HG02610 (cell line): Measurements from ENCODE around the gene NEK6.

Source experiments
- ATAC-seq: cut with Tn5 transposase; IDR thresholded peaks from one replicate; pipeline ENCODE4 v1.9.1; 2021; ENCODE audit warnings: mild to moderate bottlenecking, moderate library complexity; ENCODE audit not compliant: unreplicated experiment

Gene NEK6

DNA sequence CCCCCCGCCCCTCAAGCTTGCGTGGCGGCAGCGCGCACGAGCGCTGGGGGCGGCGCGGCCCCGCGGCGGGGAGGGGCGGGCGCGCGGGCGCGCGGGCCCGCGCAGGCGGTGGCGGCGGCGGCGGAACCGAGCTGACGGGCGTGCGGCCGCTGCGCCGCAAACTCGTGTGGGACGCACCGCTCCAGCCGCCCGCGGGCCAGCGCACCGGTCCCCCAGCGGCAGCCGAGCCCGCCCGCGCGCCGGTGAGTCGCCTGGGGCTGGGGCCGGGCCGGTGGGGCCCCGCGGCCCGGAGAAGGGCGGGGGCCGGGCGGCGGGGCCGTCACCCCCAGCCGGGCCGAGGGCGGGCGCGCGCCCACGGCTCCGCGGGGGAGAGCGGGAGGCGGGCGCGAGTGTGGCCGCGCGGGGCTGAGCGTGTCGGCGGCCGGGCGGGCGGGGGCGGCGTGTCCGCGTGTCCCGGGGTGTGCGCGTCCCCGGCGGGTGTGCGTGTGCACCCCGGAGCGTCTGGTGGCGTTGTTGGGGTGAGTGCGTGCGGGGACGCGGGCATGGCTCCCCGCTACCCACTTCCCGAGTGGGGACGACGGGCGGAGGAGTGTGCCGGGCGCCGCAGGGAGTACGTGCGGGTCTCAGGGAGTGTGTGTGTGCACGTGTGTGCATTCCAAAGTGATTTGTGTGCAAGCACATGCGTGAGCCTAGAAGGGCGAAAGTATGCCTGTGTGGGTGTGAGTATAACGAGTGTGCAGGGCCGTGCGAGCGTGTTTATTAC is at the start of gene NEK6:
Gene NEK6, plus strand, starts transcription at position 106 of the 763 bp plus-strand sequence. CDS start 44,016 bp downstream, outside the sequence.
- no peak for ATAC-seq

DNA sequence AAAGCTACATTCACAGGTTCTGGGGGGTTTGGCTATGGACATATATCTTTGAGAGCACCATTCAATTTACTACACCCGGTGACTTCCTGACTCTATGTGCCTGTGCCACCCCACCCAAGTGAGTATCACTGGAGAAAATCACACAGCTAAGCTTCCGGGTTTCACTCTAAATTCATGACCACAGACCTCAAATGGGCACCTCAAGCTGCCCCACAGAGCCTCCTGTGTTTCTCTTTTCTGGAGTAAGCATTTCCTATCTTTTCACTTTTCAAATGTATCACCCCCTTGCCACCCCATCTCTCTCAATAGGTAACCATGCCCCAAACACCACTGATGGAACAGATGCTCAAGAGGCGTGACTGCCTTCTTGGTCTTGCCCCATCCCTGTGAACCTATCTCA is 49.2 kb upstream of the NEK6 start:
- no peak for ATAC-seq

DNA sequence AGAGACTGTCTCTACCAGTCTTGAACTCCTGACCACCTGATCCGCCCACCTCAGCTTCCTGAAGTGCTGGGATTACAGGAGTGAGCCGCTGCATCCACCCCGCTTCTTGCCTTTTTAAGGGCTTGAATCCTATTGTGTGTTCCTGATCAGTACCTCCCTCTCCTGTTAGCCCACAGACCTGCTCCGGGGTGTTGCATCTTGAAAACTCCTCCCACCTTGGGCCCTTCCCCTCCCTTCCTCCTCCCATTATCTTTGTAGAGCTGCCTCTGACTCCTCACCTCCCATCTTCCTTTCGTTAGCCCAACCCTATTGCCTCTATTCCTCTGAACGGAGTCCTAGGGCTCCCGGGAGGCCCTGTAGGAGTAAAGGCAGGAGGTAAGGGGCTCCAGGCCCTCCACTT is 48.5 kb upstream of the NEK6 start:
- no peak for ATAC-seq

DNA sequence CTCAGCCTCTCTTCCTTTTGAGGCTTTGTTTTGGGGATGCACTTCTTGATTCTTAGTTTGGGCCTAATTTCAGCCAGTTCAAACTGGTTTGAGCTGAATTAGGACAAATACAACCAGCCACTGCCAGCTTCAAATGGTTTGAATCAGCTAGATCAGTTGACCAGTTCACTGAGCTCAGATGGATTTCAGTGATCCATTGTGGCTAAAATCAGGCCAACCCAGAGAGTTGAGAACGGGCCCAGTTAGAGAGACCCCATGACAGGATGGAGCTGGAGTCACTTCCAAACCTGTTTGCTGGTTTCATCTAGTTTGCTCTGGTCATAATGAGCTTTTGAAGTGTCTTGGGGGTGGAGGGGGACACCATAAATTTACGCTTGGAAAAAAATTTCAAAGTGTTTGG is 48.0 kb upstream of the NEK6 start:
- no peak for ATAC-seq

DNA sequence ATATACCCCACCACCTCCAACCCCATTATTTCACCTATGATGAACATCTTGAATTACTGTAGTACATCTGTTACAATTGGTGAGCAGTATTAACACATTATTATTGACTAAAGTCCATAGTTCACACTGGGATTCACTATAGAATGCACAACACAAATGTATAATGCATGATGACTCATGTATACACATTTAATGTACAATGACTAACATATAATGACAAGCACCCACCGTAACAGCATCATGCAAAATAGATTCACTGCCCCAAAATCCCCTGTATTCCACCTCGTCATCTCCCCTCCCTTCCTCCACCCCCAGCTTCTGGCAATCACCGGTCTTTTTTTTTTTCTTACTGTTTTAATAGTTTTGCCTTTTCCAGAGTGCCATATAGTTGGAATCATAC is 47.1 kb upstream of the NEK6 start:
- peak; percentile 87 for ATAC-seq

DNA sequence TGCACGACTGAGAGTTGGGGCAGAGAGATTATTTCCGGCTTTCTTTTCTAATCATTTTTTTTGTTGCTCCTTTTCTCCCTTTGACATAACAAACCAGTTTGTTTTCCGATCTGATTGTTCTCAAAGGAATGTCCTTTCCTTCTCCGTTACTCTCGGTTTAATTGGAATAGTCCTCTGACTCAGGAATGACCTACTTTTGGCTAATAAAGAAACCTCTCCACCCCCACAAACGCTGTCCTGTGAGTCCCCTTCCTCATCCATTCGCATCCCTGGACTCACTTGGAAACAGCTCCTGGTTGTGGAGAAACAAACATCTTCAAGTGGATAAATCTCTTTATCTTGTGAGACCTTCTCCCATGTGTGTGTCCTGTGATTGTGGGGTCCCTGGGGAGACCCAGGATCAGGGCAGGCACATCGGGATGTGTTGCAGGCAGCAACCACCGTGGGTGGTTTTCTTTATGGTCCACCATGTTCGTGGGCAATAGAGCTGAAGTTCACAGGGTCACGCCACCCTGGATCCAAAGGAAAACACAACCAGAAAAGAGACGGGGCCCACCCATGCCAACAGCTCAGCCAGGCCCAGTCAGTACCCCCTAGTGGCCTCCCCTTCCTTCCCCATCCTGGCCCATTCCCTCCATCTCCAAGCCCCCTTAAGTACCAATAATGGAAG is 45.2 kb upstream of the NEK6 start:
- no peak for ATAC-seq

DNA sequence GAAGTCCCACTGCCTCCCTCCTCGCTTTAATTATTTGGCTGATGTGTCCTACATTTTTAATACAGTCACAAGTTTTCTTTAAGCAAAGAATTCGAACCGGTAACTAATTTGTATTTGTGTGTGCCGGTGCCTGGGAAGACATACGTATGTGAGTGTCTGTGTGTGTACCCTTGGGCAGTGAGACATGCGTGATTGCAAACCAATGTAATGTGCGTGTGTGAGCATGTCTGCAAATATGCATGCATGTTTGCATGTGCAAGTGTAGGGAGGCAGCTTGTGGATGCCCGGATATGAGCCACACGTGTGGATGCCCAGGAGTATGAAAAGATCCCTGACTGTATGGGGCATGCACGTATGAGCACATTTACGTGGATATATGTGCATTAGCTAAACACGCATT is 44.4 kb upstream of the NEK6 start:
- ATAC-seq: no peak

DNA sequence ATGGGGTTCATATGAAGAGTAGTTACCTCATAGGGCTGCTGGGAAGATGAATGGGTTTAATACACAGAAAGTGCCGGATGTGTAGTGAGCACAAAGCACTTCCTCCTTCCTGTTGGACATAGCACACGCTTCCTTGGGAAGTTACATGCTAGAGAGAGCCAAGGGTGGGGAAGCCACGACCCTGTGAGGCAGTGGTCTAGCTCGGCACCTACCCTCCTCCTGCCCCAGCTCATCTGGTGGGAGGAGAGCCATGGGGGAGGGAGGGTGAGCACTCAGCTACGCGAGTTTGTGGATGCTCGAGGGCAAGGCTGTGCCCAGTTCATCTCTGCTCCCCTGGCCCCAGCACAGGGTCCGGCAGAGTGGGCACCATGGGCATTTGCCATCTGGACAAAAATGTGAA is 43.6 kb upstream of the NEK6 start:
- no peak for ATAC-seq

DNA sequence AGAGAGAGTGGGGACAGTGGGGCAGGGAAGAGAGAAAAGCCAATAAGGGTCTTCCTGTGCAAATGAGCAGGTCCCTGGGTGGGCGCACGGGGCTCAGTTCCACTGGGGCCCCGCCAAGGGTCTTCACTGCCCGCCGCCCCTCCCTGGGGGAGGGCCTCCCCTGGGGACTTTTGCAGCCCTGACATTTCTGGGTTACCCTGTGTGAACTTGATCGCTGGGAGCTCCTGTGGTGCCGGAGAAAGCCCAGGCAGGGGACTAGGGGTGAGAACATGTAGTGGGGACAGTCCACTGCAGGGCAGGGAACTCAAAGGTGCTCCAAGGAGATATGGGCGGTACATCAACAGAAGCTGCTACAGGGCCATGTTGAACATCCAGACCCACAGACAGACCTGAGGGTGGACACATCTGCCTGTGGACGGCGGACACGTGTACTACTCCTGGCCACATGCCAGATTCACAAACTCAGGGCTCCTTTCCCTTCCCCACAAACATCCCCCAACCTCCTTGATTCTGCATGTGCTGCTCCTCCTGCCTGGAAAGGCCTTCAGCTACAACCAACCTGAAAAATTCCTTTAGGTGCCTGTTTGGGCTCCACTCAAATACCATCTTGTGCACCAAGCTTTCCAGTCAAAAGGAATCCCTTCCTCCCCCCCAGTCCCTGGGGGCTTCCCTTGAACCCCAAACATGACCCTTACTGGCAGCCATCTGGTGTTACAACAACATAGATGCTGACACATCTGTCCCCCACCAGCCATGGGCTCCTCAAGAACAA is 43.0 kb upstream of the NEK6 start:
- no peak for ATAC-seq

DNA sequence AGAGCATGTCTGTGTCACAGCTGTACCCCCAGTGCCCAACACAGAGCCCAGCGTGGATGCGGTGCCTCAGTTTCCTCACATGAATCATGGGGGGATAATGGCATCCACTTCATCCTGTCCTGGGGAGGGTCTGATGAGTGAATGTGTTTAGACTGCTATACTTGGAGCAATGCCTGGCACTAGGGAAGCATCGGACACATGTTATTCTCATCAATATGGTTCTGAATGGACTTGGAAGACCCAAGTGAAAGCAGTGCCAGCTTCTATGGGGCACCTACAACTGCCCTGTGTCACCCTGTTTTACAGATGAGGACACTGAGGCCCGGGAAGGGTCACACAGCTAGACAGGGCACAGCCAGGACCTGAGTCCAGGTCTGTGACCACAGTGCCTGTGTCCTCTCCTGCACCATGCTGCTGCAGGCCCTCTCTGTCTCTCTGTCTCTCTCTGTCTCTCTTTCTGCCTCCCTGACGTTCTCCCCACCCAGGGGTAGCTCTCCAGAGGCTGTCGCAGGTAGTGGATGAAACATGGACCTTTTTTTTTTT is 42.3 kb upstream of the NEK6 start:
- ATAC-seq: no peak

DNA sequence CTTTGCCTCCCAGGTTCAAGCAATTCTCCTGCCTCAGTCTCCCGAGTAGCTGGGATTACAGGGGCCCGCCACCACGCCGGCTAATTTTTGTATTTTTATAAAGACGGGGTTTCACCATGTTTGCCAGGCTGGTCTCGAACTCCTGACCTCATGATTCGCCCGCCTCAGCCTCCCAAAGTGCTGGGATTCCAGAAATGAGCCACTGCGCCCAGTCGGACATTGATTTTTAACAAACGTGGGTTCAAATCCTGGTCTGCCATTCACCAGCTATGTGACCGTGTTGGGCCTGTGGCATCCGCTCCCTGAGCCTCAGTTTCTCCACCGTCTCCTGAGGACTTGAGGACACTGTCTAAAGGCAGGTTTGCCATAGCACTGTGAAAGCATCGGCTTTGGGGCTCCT is 41.8 kb upstream of the NEK6 start:
- ATAC-seq: no peak

DNA sequence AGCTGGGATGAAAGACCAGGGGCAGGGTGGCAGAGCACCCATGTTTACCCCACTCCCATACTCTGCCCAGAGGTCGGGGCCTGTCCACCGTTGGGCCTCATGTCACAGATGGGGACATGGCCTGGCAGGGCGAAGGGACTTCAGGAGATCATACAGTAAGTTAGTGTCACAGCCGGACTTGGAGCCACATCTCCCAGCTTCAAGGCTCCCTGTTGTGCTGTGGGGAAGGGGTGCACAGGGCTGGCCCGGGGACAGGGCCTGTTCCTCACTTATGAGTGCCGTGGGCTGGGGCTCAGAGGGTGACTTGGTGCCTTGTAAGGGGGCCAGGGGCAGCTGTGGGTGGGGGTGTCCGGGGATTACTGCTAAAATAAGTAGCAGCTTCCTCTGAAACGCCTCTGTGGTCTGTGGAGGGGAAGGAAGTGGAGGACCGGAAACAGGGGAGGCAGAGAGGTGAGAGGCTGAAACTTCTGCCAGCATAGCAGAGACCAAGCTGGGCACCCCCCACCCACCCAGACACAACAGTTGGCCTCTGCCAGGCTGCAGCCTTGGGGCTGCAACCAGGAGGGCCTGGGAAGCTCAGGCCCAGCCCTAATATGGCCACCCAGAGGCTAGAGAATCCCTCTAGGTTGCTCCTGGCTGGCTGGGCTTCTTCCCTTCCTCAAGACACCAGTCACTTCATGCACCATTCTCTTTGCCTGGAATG is 41.1 kb upstream of the NEK6 start:
- peak; percentile 25 for ATAC-seq

DNA sequence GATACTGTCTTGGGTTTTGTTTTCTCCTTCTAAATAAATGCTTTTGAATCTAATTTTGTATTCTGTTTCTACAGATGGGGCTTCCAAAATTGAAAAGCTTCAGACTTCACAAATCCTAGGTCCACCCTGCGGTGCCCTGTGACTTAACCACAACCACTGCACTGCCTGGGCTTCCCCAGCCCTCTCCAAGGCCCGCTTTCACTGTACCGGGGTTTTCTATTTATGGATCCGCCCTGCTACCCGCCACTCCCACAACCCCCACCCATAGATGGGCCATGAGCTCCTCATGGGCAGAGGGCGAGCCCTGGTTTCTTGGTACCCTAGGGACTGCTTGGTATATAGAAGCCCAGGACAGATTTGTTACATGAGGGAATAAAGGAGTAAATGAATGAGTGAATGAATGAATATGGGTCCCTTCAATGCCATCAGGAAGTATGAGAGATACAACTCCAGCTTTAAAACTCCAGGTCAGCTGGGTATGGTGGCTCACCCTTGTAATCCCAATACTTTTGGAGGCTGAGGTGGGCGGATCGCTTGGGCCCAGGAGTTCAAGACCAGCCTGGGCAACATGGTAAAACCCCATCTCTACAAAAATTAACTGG is 39.8 kb upstream of the NEK6 start:
- ATAC-seq: peak; percentile 24

DNA sequence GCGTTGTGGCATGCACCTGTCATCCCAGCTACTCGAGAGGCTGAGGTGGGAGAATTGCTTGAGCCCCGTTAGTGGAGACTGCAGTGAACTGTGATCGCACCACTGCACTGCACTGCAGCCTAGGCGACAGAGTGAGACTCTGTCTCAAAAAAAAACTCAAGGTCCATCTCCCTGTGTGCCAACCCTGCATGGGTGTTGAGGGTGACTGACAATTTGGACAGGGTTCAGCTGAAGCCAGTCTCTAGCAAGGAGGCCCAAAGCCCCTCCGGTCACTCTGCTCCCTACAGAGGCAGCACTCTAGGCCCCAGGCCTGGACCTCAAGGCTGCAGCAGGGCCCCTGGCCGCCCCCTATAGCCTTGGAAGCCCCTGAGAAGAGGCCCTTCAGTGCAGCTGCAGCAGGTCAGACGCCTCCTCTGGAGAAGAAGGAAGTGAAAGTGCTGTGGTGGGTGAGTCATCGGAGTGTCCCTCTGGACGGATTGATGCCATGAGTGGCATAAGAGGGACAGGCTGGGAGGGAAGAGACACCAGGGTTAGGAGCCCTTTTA is 39.2 kb upstream of the NEK6 start:
- ATAC-seq: peak; percentile 68

DNA sequence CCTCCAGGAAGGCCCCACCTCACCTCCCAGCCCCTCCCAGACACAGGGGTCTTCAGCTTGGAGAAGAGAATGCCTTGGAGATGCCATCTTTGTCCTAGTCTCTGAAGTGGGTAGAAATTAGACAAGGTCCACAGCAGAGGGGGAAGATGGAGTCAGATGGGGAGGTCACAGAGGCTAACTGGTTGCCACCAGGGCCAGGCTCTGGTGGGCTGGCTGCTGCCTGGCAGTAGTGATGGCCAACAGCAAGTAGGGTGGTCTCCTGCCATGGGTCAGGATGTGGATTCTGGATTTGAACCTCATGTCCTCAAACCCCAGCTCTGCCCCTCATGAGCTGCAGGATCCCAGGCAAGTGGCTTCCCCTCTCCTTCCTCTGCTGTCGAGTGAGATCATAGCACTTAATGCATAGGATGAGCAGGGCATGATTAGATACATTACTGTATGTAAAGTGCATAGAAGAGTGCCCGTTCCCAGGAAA is 38.7 kb upstream of the NEK6 start:
- peak; percentile 19 for ATAC-seq

DNA sequence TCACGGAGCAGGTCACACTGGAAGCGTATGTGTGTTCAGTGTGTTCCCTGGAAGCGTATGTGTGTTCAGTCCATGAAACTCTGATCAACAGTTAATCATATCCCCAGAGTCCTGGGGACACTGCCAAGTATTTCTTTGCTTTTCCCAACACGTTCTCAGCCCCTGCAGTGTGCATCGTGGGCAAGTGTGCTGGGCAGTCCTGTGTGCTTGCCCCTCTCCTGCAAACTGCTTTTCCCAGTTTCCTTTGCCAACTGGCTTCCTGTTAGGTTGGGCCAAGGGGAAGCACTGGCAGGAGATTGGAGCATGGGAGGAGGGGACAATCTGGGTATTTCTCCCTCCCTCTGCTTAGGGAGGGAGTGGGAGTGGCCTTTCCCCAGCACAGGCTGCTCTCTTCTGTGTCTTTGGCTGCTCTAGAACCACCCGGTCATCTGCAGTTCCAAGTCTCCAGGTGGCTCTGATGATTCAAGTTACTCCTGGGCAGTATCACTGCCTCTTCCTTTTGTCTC is 36.8 kb upstream of the NEK6 start:
- ATAC-seq: no peak

DNA sequence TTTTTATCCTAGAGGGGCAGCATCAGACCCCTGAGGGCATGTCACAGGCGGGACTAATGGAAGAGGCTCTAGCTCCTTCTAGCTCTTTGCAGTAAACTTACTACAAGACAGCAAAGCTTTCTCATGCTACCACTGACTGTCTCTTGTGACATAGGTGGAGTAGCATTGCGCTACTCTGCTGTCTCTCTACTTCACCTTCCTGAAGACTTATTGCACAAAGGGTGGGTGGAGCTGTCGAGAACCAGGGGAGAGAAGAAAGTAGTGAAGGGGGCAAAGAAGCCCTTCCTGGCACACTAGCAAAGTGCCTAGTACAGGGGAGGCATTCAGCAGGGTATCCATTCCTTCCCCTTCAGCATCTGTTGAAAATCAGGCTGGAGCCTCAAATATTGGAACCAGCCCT is 36.1 kb upstream of the NEK6 start:
- ATAC-seq: no peak

DNA sequence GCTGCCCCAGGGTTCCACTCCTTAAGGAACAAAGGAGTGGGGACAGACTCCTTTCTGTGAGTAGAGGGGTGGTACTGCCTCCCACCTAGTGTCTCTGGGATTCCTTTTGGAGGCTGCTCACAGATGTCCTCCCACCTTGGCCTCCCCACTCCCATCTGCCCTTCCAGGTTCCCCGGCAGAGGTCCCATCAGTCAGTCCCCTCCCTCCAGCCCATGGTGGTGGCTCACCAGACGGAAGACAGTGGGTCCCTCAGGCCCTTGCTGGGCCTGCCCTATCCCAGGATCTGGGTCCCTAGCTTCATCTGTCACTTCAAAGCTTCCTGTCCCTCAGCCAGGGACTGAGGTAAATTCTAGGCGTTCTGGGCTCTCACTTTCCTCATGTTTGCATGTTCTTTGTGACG is 35.6 kb upstream of the NEK6 start:
- no peak for ATAC-seq

DNA sequence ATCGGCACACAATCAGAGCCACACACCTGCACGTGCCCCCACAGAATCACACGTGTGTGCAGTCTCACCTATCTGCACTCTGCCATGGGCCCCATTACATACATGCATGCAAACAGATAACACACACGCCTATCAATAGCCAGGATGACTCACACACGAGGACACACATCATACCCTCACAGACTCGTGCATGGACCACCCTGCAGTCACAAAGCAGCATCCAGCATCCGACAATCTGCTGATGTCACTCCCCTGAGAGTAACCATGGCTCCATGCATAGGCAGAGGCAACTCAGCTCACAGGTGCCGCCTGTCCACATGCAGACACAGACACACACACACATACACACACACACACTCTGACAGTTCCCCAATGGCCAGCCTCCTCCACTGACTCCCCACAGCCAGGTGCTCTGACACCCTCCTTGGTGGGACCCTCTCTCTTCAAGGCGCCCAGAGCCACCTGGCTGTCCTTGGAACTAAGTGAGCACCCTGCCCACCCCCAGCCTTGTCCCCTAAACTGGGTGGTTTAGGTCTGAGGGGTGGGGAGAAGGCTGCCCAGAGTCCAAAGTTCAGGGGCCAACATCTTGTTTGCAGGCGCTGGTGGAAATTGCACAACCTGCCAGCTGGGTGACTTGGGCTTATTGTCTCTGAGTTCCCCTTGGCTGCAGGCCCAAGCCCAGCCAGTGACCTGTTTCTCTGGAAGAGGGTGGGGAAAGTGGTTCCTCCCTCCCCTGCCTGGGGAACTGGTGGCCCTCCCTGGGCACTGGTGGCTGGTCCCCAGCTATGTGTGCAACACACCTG is 34.6 kb upstream of the NEK6 start:
- ATAC-seq: no peak
